H9 (cell line): ENCODE results near the gene PIP4P1. TPM values are rescaled to one million over a fixed set of nuclear protein-coding genes. Genes with fewer than 3 reads are reported as not detected.

ENCODE experiments used
- DNase-seq: peaks from one replicate; pipeline ENCODE4 v3.0.0-alpha.2; 2017
- H2AFZ ChIP-seq: one replicate; pipeline ENCODE4 v1.6.1; 2013; ENCODE audit warnings: mild to moderate bottlenecking, low read length, control low read depth, moderate library complexity
- H2AK5ac ChIP-seq: 2 replicates; pipeline ENCODE4 v1.6.1; 2013; ENCODE audit warnings: low read length, control low read depth, mixed read lengths; ENCODE audit not compliant: insufficient read length
- H2BK120ac ChIP-seq: one replicate; pipeline ENCODE4 v1.6.1; 2013; ENCODE audit warnings: low read depth, mild to moderate bottlenecking, low read length, control low read depth, inconsistent platforms; ENCODE audit not compliant: poor library complexity, severe bottlenecking
- H2BK12ac ChIP-seq: 2 replicates; pipeline ENCODE4 v1.6.1; 2013; ENCODE audit warnings: low read length, control low read depth, mixed read lengths, low read depth; ENCODE audit not compliant: insufficient read length
- H2BK15ac ChIP-seq: 2 replicates; pipeline ENCODE4 v1.6.1; 2013; ENCODE audit warnings: low read depth, low read length, control low read depth
- H2BK20ac ChIP-seq: one replicate; pipeline ENCODE4 v1.6.1; 2013; ENCODE audit warnings: low read depth, mild to moderate bottlenecking, low read length, control low read depth, inconsistent platforms; ENCODE audit not compliant: poor library complexity, severe bottlenecking
- H2BK5ac ChIP-seq: 2 replicates; pipeline ENCODE4 v1.6.1; 2013; ENCODE audit warnings: low read length, control low read depth, mixed read lengths; ENCODE audit not compliant: insufficient read length
- H3K14ac ChIP-seq: 2 replicates; pipeline ENCODE4 v1.6.1; 2013; ENCODE audit warnings: low read length, control low read depth; ENCODE audit not compliant: insufficient read depth
- H3K18ac ChIP-seq: 2 replicates; pipeline ENCODE4 v1.6.1; 2013; ENCODE audit warnings: low read depth, mild to moderate bottlenecking, mixed read lengths, low read length, control low read depth; ENCODE audit not compliant: insufficient read length
- H3K23ac ChIP-seq: 2 replicates; pipeline ENCODE4 v1.6.1; 2013; ENCODE audit warnings: low read length, control low read depth, mixed read lengths, low read depth; ENCODE audit not compliant: insufficient read length
- H3K23me2 ChIP-seq: 2 replicates; pipeline ENCODE4 v1.6.1; 2013; ENCODE audit warnings: low read depth, mild to moderate bottlenecking, mixed read lengths, low read length, control low read depth; ENCODE audit not compliant: insufficient read length, poor library complexity, severe bottlenecking
- H3K27ac ChIP-seq: 2 replicates; pipeline ENCODE4 v1.5.1; 2013; ENCODE audit warnings: low read length, control low read depth, mixed read lengths, low read depth; ENCODE audit not compliant: insufficient read length
- H3K27me3 ChIP-seq: 2 replicates; pipeline ENCODE4 v1.6.1; 2013; ENCODE audit warnings: low read length, control low read depth, inconsistent platforms; ENCODE audit not compliant: insufficient read depth
- H3K4ac ChIP-seq: 2 replicates; pipeline ENCODE4 v1.6.1; 2013; ENCODE audit warnings: low read depth, mild to moderate bottlenecking, control low read depth, inconsistent platforms, low read length, moderate library complexity
- H3K4me1 ChIP-seq: 2 replicates; pipeline ENCODE4 v1.6.1; 2013; ENCODE audit warnings: low read length, control low read depth, inconsistent platforms; ENCODE audit not compliant: insufficient read depth
- H3K4me2 ChIP-seq: 2 replicates; pipeline ENCODE4 v1.6.1; 2013; ENCODE audit warnings: low read length, control low read depth, mixed read lengths; ENCODE audit not compliant: insufficient read length, insufficient read depth
- H3K56ac ChIP-seq: 2 replicates; pipeline ENCODE4 v1.6.1; 2013; ENCODE audit warnings: low read depth, mild to moderate bottlenecking, mixed read lengths, low read length, control low read depth; ENCODE audit not compliant: insufficient read length
- H3K79me1 ChIP-seq: 2 replicates; pipeline ENCODE4 v1.6.1; 2013; ENCODE audit warnings: low read depth, mild to moderate bottlenecking, moderate library complexity, low read length, control low read depth, inconsistent platforms; ENCODE audit not compliant: insufficient read depth, poor library complexity, severe bottlenecking
- H3K79me2 ChIP-seq: 2 replicates; pipeline ENCODE4 v1.6.1; 2013; ENCODE audit warnings: low read length, control low read depth, inconsistent platforms; ENCODE audit not compliant: insufficient read depth
- H3K9ac ChIP-seq: 2 replicates; pipeline ENCODE4 v1.6.1; 2013; ENCODE audit warnings: low read length, control low read depth, mixed read lengths; ENCODE audit not compliant: insufficient read length; ENCODE audit errors: extremely low read depth
- H3K9me3 ChIP-seq: one replicate; pipeline ENCODE4 v1.6.1; 2013; ENCODE audit warnings: low read depth, low read length, inconsistent platforms; ENCODE audit not compliant: control insufficient read depth
- H3T11ph ChIP-seq: one replicate; pipeline ENCODE4 v1.6.1; 2013; ENCODE audit warnings: mild to moderate bottlenecking, low read length, control low read depth, inconsistent platforms
- H4K20me1 ChIP-seq: one replicate; pipeline ENCODE4 v1.6.1; 2013; ENCODE audit not compliant: control insufficient read depth, insufficient read length, insufficient read depth
- H4K5ac ChIP-seq: 2 replicates; pipeline ENCODE4 v1.6.1; 2013; ENCODE audit warnings: low read depth, mild to moderate bottlenecking, mixed read lengths, low read length, control low read depth; ENCODE audit not compliant: insufficient read length
- H4K8ac ChIP-seq: replicated peaks from 2 replicates; pipeline ENCODE4 v1.6.1; 2013; ENCODE audit warnings: low read length, control low read depth, mixed read lengths, low read depth; ENCODE audit not compliant: insufficient read length
- H4K91ac ChIP-seq: 2 replicates; pipeline ENCODE4 v1.6.1; 2013; ENCODE audit warnings: low read depth, mild to moderate bottlenecking, moderate library complexity, mixed read lengths, low read length, control low read depth; ENCODE audit not compliant: insufficient read length
- H3K27ac Mint-ChIP-seq, 3 experiments: 2 replicates in 2 of 3; 3 replicates in 1 of 3; pipeline ENCODE4 v1.8.0; 2020 to 2021; ENCODE audit warnings: mixed read lengths in 3 of 3, mild to moderate bottlenecking in 1 of 3, moderate library complexity in 1 of 3
- H3K27me3 Mint-ChIP-seq: 2 replicates; pipeline ENCODE4 v1.8.0; 2021; ENCODE audit warnings: low read depth, mild to moderate bottlenecking, moderate library complexity, mixed read lengths
- H3K36me3 Mint-ChIP-seq, 3 experiments: 2 replicates in 2 of 3; 3 replicates in 1 of 3; pipeline ENCODE4 v1.8.0; 2020 to 2021; ENCODE audit warnings: low read depth in 3 of 3, mixed read lengths in 3 of 3; ENCODE audit not compliant: insufficient read depth in 1 of 3
- H3K4me1 Mint-ChIP-seq, 2 experiments: 2 replicates each; pipeline ENCODE4 v1.8.0; 2020; ENCODE audit warnings: mixed read lengths in 2 of 2
- H3K4me3 Mint-ChIP-seq, 2 experiments: 2 replicates in 1 of 2; 3 replicates in 1 of 2; pipeline ENCODE4 v1.8.0; 2020 to 2021; ENCODE audit warnings: mild to moderate bottlenecking in 2 of 2, mixed read lengths in 2 of 2, moderate library complexity in 1 of 2
- H3K9me3 Mint-ChIP-seq, 2 experiments: 2 replicates in 1 of 2; 3 replicates in 1 of 2; pipeline ENCODE4 v1.8.0; 2020; ENCODE audit warnings: mild to moderate bottlenecking in 2 of 2, mixed read lengths in 2 of 2, moderate library complexity in 1 of 2
- CTCF ChIP-seq: fragments of 200-600 bp; sonication (generic); conservative IDR thresholded peaks from 3 replicates; pipeline ENCODE4 v1.8.0; 2021; ENCODE audit warnings: antibody characterized with exemption, mild to moderate bottlenecking
- WGBS: extraction: QIAGEN DNeasy Blood & Tissue Kit; methylation state at CpG from one replicate; pipeline ENCODE4 v1.1.7; 2013; ENCODE audit warnings: missing lambda C conversion rate, low lambda C conversion rate, mixed read lengths; ENCODE audit not compliant: insufficient read length; ENCODE audit errors: extremely low coverage; 5-methylcytosine and 5-hydroxymethylcytosine counted together
- total RNA-seq: library from RNA; stranded (reverse); gene quantifications from 2 replicates; pipeline ENCODE4 v1.2.1, GENCODE V29; 2021

PIP4P1 gene
- total RNA-seq, 1 experiment from 2014 or later: 41.6 TPM

- no peaks in the 10 kb centered on the region for H3K79me1 ChIP-seq
Observed at GRCh38 chr14:20493634-20494033, 32.4 kb upstream of the PIP4P1 start.

More at GRCh38 chr14:20493634-20494033, 32.4 kb upstream of the PIP4P1 start:
- peak overlapping the region; percentile 6 for H2AFZ ChIP-seq
- no peaks in the 10 kb centered on the region for H4K20me1 ChIP-seq
- H4K5ac ChIP-seq: no peak overlapping the region
- no peak overlapping the region for H3K18ac ChIP-seq
- H4K91ac ChIP-seq: no peak overlapping the region
- no CpG with 5 or more reads among the region's 2 CpGs for WGBS
- no peaks in the 10 kb centered on the region for H3K23me2 ChIP-seq
- no peak for DNase-seq
- no peak overlapping the region for H3K4me2 ChIP-seq
- H2AK5ac ChIP-seq: no peak overlapping the region
- Mint-ChIP-seq H3K27me3 (peaks cover 3% of the 10 kb centered on the region), H3K4me1 (peaks cover 28% of the 10 kb centered on the region in 2 experiments), H3K9me3 (peaks cover 0 to 3% of the 10 kb centered on the region in 2 experiments; a peak in 3 of 5 replicates), H3K4me3 (no peak overlapping the region), H3K27ac (0 out of 7 replicates have a peak overlapping the region, but pooled peaks of 1 of the 3 experiments have one; percentile 5), H3K36me3 (peaks cover 0 to 4% (median 0%) of the 10 kb centered on the region in 3 experiments; a peak in 2 of 7 replicates)
- H3K9ac ChIP-seq: no peak overlapping the region
- no peaks in the 10 kb centered on the region for H3K9me3 ChIP-seq
- TF ChIP-seq CTCF: no peak
- H2BK20ac ChIP-seq: no peak overlapping the region
- H3K27ac ChIP-seq: no peak overlapping the region
- no peak overlapping the region for H2BK120ac ChIP-seq
- no peak overlapping the region for H2BK5ac ChIP-seq
- H2BK15ac ChIP-seq: no peak overlapping the region
- H3K23ac ChIP-seq: no peak overlapping the region
- H3K4ac ChIP-seq: no peak overlapping the region
- H3K56ac ChIP-seq: no peak overlapping the region
- H3K27me3 ChIP-seq: no peaks in the 10 kb centered on the region
- H3T11ph ChIP-seq: no peak overlapping the region
- H3K14ac ChIP-seq: no peak overlapping the region
- no peak overlapping the region for H4K8ac ChIP-seq
- H2BK12ac ChIP-seq: no peak overlapping the region
- peaks cover under 1% of the 10 kb centered on the region; the same call in 1 of the 2 replicates for H3K4me1 ChIP-seq
- no peaks in the 10 kb centered on the region for H3K79me2 ChIP-seq
